H1 (cell line): ENCODE data around the gene AGBL4. TPM values are rescaled to one million over a fixed set of nuclear protein-coding genes. Genes with fewer than 3 reads are reported as not detected.

Source experiments
- CTCF ChIA-PET: fragments of 300-600 bp; sonication (Branson Sonifier 250); formaldehyde crosslinking; loops from one replicate; lab custom pipeline; 2021; ENCODE audit not compliant: partially characterized antibody; lab: Charles Lee
- POLR2A ChIA-PET: fragments of 300-600 bp; sonication (Branson Sonifier 250); formaldehyde crosslinking; loops from one replicate; lab custom pipeline; 2021; ENCODE audit warnings: inconsistent platforms; ENCODE audit not compliant: partially characterized antibody; lab: Charles Lee
- DNase-seq, 2 experiments: peaks; one replicate each; pipeline versions ENCODE4 v3.0.0 to v3.0.0-alpha.2; 2010 to 2022; ENCODE audit warnings: low spot score in 2 of 2, low read depth in 1 of 2, mixed read lengths in 1 of 2
- FAIRE-seq: peaks from 2 replicates; lab custom pipeline; 2011; peaks lifted over from hg19 to GRCh38; lab: Jason Lieb, UNC
- H2AFZ ChIP-seq: 2 replicates; pipeline ENCODE4 v1.8.1; 2012; ENCODE audit warnings: low read length, inconsistent platforms
- H2AK5ac ChIP-seq: 2 replicates; pipeline ENCODE4 v1.6.1; 2013; ENCODE audit warnings: low read depth, low read length
- H2BK120ac ChIP-seq: replicated peaks from 2 replicates; pipeline ENCODE3; 2013; ENCODE audit warnings: low read depth, low read length, inconsistent platforms
- H2BK12ac ChIP-seq: 2 replicates; pipeline ENCODE4 v1.6.1; 2013; ENCODE audit warnings: low read depth, low read length
- H2BK15ac ChIP-seq: 2 replicates; pipeline ENCODE4 v1.6.1; 2013; ENCODE audit warnings: low read length
- H2BK20ac ChIP-seq: 2 replicates; pipeline ENCODE4 v1.6.1; 2013; ENCODE audit warnings: low read length
- H2BK5ac ChIP-seq: 2 replicates; pipeline ENCODE4 v1.6.1; 2013; ENCODE audit warnings: low read depth, low read length
- H3K14ac ChIP-seq: 2 replicates; pipeline ENCODE4 v1.6.1; 2013; ENCODE audit warnings: inconsistent platforms; ENCODE audit not compliant: insufficient read length
- H3K18ac ChIP-seq: 2 replicates; pipeline ENCODE4 v1.6.1; 2013; ENCODE audit warnings: low read length; ENCODE audit errors: extremely low read depth
- H3K23ac ChIP-seq: 2 replicates; pipeline ENCODE4 v1.6.1; 2013; ENCODE audit warnings: inconsistent platforms; ENCODE audit not compliant: insufficient read length
- H3K23me2 ChIP-seq: 2 replicates; pipeline ENCODE4 v1.6.1; 2013; ENCODE audit warnings: low read depth, low read length
- H3K27ac ChIP-seq: 2 replicates; pipeline ENCODE4 v1.6.1; 2011; ENCODE audit warnings: low read depth, low read length, inconsistent platforms
- H3K27me3 ChIP-seq, 4 experiments: replicated peaks in 1 of 4; 1 replicate in 1 of 4; 2 replicates in 3 of 4; pipeline versions ENCODE4 v1.6.1 to v1.8.1; 2011 to 2013; ENCODE audit warnings: low read length in 3 of 4, mild to moderate bottlenecking in 3 of 4, inconsistent platforms in 2 of 4, mixed read lengths in 2 of 4, moderate library complexity in 1 of 4; ENCODE audit not compliant: control insufficient read depth in 3 of 4, insufficient read depth in 3 of 4; ENCODE audit errors: extremely low read depth in 1 of 4
- H3K36me3 ChIP-seq, 4 experiments: 2 replicates each; pipeline versions ENCODE4 v1.6.1 to v1.8.1; 2011 to 2013; ENCODE audit warnings: mild to moderate bottlenecking in 4 of 4, low read length in 3 of 4, moderate library complexity in 2 of 4, control low read depth in 1 of 4, inconsistent platforms in 1 of 4; ENCODE audit not compliant: insufficient read depth in 4 of 4, control insufficient read depth in 2 of 4
- H3K4ac ChIP-seq: replicated peaks from 2 replicates; pipeline ENCODE3; 2013; ENCODE audit warnings: low read length, low read depth, mixed read lengths, inconsistent platforms; ENCODE audit not compliant: insufficient read length
- H3K4me1 ChIP-seq, 4 experiments: replicated peaks in 1 of 4; 1 replicate in 1 of 4; 2 replicates in 3 of 4; pipeline versions ENCODE4 v1.6.1 to v1.8.1; 2011 to 2013; ENCODE audit warnings: low read length in 3 of 4, inconsistent platforms in 2 of 4, mixed read lengths in 1 of 4; ENCODE audit not compliant: insufficient read depth in 4 of 4, control insufficient read depth in 3 of 4
- H3K4me2 ChIP-seq, 2 experiments: 2 replicates each; pipeline versions ENCODE4 v1.6.1 to v1.8.1; 2011 to 2013; ENCODE audit warnings: low read depth in 2 of 2, low read length in 2 of 2, control low read depth in 1 of 2, inconsistent platforms in 1 of 2, mild to moderate bottlenecking in 1 of 2; ENCODE audit not compliant: insufficient read depth in 1 of 2
- H3K4me3 ChIP-seq, 4 experiments: fragments of 200-600, 300-600 bp in 1 of 4; sonication (generic), shearing (Covaris generic), sonication (Bioruptor Twin) in 1 of 4; 2 replicates each; pipeline versions ENCODE4 v1.5.1 to v1.8.1; 2011 to 2016; ENCODE audit warnings: low read length in 4 of 4, low read depth in 3 of 4, control low read depth in 2 of 4, inconsistent platforms in 2 of 4, mild to moderate bottlenecking in 2 of 4, mixed read lengths in 1 of 4, moderate library complexity in 1 of 4; ENCODE audit not compliant: insufficient read depth in 2 of 4; ENCODE audit errors: extremely low read depth in 1 of 4
- H3K56ac ChIP-seq: replicated peaks from 2 replicates; pipeline ENCODE3; 2013; ENCODE audit warnings: low read depth, mild to moderate bottlenecking, mixed read lengths, low read length, inconsistent platforms; ENCODE audit not compliant: insufficient read length
- H3K79me1 ChIP-seq: 2 replicates; pipeline ENCODE4 v1.6.1; 2013; ENCODE audit warnings: low read depth, low read length, control low read depth
- H3K79me2 ChIP-seq, 2 experiments: 2 replicates each; pipeline versions ENCODE4 v1.6.1 to v1.8.1; 2012 to 2013; ENCODE audit warnings: low read length in 2 of 2, mild to moderate bottlenecking in 2 of 2, inconsistent platforms in 1 of 2; ENCODE audit not compliant: insufficient read depth in 2 of 2, control insufficient read depth in 1 of 2
- H3K9ac ChIP-seq, 4 experiments: replicated peaks in 1 of 4; 1 replicate in 1 of 4; 2 replicates in 3 of 4; pipeline versions ENCODE4 v1.6.1 to v1.8.1; 2011 to 2013; ENCODE audit warnings: low read depth in 3 of 4, low read length in 3 of 4, control low read depth in 2 of 4, mild to moderate bottlenecking in 2 of 4, moderate library complexity in 2 of 4, inconsistent platforms in 1 of 4; ENCODE audit errors: extremely low read depth in 1 of 4
- H3K9me3 ChIP-seq, 2 experiments: 2 replicates each; pipeline versions ENCODE4 v1.6.1 to v1.8.1; 2012 to 2013; ENCODE audit warnings: mild to moderate bottlenecking in 2 of 2, moderate library complexity in 2 of 2, control low read depth in 1 of 2, inconsistent platforms in 1 of 2, low read depth in 1 of 2, low read length in 1 of 2, mixed read lengths in 1 of 2; ENCODE audit not compliant: insufficient read depth in 2 of 2
- H4K20me1 ChIP-seq, 2 experiments: replicated peaks in 1 of 2; 2 replicates each; pipeline versions ENCODE3 to v1.8.1; 2011 to 2013; ENCODE audit warnings: inconsistent platforms in 2 of 2, low read length in 2 of 2, mild to moderate bottlenecking in 1 of 2; ENCODE audit not compliant: insufficient read depth in 2 of 2, control insufficient read depth in 1 of 2
- H4K5ac ChIP-seq: 2 replicates; pipeline ENCODE4 v1.6.1; 2013; ENCODE audit warnings: low read length, low read depth, mixed read lengths, inconsistent platforms; ENCODE audit not compliant: insufficient read length
- H4K8ac ChIP-seq: 2 replicates; pipeline ENCODE4 v1.8.0; 2013; ENCODE audit warnings: mild to moderate bottlenecking, moderate library complexity, low read length, inconsistent platforms; ENCODE audit not compliant: insufficient read depth; ENCODE audit errors: extremely low read depth
- H4K91ac ChIP-seq: replicated peaks from 2 replicates; pipeline ENCODE3; 2013; ENCODE audit warnings: low read length, mixed read lengths, inconsistent platforms; ENCODE audit not compliant: insufficient read length
- ASH2L ChIP-seq: fragments of 200-600, 300-600 bp; sonication (generic); IDR thresholded peaks from one replicate; pipeline ENCODE4 v1.7.1; 2017; ENCODE audit warnings: low read length
- CBX8 ChIP-seq: fragments of 300-800, 300-1000 bp; sonication (generic); IDR thresholded peaks from 2 replicates; pipeline ENCODE4 v1.7.1; 2016; ENCODE audit warnings: low read depth, low read length, borderline replicate concordance
- CHD1 ChIP-seq: IDR thresholded peaks from 2 replicates; pipeline ENCODE4 v1.6.1; 2012; ENCODE audit warnings: low read depth, low read length, improper control_type of control experiment
- CHD2 ChIP-seq: IDR thresholded peaks from 2 replicates; pipeline ENCODE4 v1.6.1; 2012; ENCODE audit warnings: low read length, improper control_type of control experiment
- CTCF ChIP-seq, 3 experiments: IDR thresholded peaks; 1 replicate in 2 of 3; 2 replicates in 1 of 3; pipeline versions ENCODE4 v1.5.1 to v1.6.1; 2011; ENCODE audit warnings: low read length in 3 of 3, mild to moderate bottlenecking in 3 of 3, inconsistent platforms in 2 of 3, low read depth in 1 of 3, moderate library complexity in 1 of 3; ENCODE audit not compliant: insufficient read depth in 1 of 3; ENCODE audit errors: control extremely low read depth in 1 of 3
- GABPA ChIP-seq: IDR thresholded peaks from 2 replicates; pipeline ENCODE4 v1.6.1; 2011; ENCODE audit warnings: mild to moderate bottlenecking, low read length, moderate library complexity, borderline replicate concordance; ENCODE audit not compliant: insufficient read depth
- KDM4A ChIP-seq: IDR thresholded peaks from one replicate; pipeline ENCODE4 v1.7.1; 2012; ENCODE audit warnings: low read depth, mild to moderate bottlenecking, moderate library complexity, low read length, inconsistent platforms; ENCODE audit not compliant: severe bottlenecking
- MAX ChIP-seq: IDR thresholded peaks from 2 replicates; pipeline ENCODE4 v1.6.1; 2012; ENCODE audit warnings: inconsistent platforms
- SAP30 ChIP-seq: fragments of 300-600 bp; sonication (generic); IDR thresholded peaks from 2 replicates; pipeline ENCODE4 v1.7.1; 2012; ENCODE audit warnings: low read length, moderate library complexity, mild to moderate bottlenecking, inconsistent platforms; ENCODE audit not compliant: insufficient read depth, insufficient replicate concordance
- SIN3A ChIP-seq, 2 experiments: IDR thresholded peaks in 1 of 2; conservative IDR thresholded peaks in 1 of 2; 2 replicates each; pipeline ENCODE4 v1.6.1; 2011 to 2012; ENCODE audit warnings: low read length in 2 of 2, improper control_type of control experiment in 1 of 2, low read depth in 1 of 2, mild to moderate bottlenecking in 1 of 2
- TEAD4 ChIP-seq: IDR thresholded peaks from 2 replicates; pipeline ENCODE4 v1.6.1; 2012; ENCODE audit warnings: low read depth, low read length, inconsistent platforms, mixed read lengths
- WGBS, 2 experiments: shearing (Covaris generic) in 1 of 2; methylation state at CpG; one replicate each; pipeline versions ENCODE4 v1.1.6 to v1.1.7; 2013 to 2015; ENCODE audit warnings: low lambda C conversion rate in 2 of 2, mixed read lengths in 2 of 2, inconsistent platforms in 1 of 2, low coverage in 1 of 2, missing lambda C conversion rate in 1 of 2; ENCODE audit not compliant: insufficient replicate concordance in 2 of 2, insufficient coverage in 1 of 2, insufficient read length in 1 of 2; ENCODE audit errors: extremely low coverage in 1 of 2, missing lambda C conversion rate in 1 of 2; 5-methylcytosine and 5-hydroxymethylcytosine counted together
- polyA plus RNA-seq, 7 experiments: library from polyadenylated mRNA; depleted of rRNA in 3 of 7; stranded (reverse) in 5 of 7; unstranded in 2 of 7; fragments of >200 nt in 5 of 7; fragments of 200-250 nt in 2 of 7; gene quantifications; 1 replicate in 5 of 7; 2 replicates in 1 of 7; 4 replicates in 1 of 7; pipeline versions ENCODE4 v1.2.1 to v1.2.3, GENCODE V29; 2011 to 2013; ENCODE audit warnings: missing spikeins in 2 of 7, mixed read lengths in 2 of 7
- total RNA-seq: library from RNA; stranded (reverse); fragmentation: NEBNext Ultra II Directional; extraction: Animal tissue kit (Norgen Biotek cat#: 25700); gene quantifications from 2 replicates; pipeline ENCODE4 v1.2.1, GENCODE V29; 2021

AGBL4 gene
- total and polyA plus RNA-seq, 2 of the 8 experiments (the other 6 are each of a cell fraction or from before 2014, with no cell fraction given) = 0.41 to 0.45 TPM

DNA sequence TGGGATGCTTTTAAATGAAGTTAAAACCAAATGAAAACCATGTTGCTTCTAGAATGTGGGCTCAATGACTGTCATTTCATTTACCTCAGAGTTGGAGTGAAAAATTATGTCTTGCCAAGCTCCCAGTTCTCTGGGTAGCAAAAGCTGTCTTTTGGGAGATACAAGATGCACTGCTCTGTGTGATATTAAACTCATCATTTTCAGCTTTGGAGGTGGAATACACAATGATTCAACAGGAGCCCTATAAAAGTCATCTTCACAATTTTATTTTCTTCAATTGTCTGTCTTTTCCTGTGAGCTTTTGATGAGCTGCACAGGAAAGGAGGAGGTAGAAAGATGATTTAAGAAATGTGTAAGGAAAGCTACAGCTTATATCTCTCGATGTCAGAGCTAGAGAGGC is 1431.4 kb downstream of the AGBL4 start:
- Histone ChIP-seq H3K9me3 (no peaks in the 10 kb centered on the region), H2BK20ac (no peak overlapping the region), H4K91ac (no peak overlapping the region), H4K20me1 (peaks cover 0 to 2% of the 10 kb centered on the region in 2 experiments), H3K56ac (no peak overlapping the region), H3K23me2 (no peaks in the 10 kb centered on the region), H3K23ac (no peak overlapping the region), H3K27ac (no peak overlapping the region), H3K36me3 (no peaks in the 10 kb centered on the region), H3K9ac (no peak overlapping the region), H3K4me1 (peaks cover 4 to 9% (median 7%) of the 10 kb centered on the region in 4 experiments; a peak in 4 of 7 replicates), H3K27me3 (no peaks in the 10 kb centered on the region), H3K14ac (no peak overlapping the region), H3K18ac (no peak overlapping the region), H2BK15ac (no peak overlapping the region), H4K5ac (no peak overlapping the region), H2AFZ (no peak overlapping the region), H3K79me1 (no peaks in the 10 kb centered on the region), H2BK12ac (no peak overlapping the region), H3K4ac (no peak overlapping the region), H2BK5ac (no peak overlapping the region), H3K4me3 (no peak overlapping the region), H2BK120ac (no peak overlapping the region), H4K8ac (no peak overlapping the region), H2AK5ac (no peak overlapping the region), H3K4me2 (no peak overlapping the region), H3K79me2 (no peaks in the 10 kb centered on the region)
- FAIRE-seq (no peak), DNase-seq (no peak)
- POLR2A ChIA-PET = no interaction called here
- WGBS, 2 experiments = 79% methylated on average over 1 of the region's 1 CpG; no CpG with 5 or more reads in 1 of the 2 experiments
- CTCF ChIA-PET = interaction anchor here (0.6 to 2.0 kb wide), 8 partner anchors 13 to 463 kb away, joined by 3 to 6 read pairs (median 4); no protein-coding TSS in a partner anchor
- no peak for TF ChIP-seq ASH2L
- TF ChIP-seq GABPA = no peak
- TF ChIP-seq MAX = no peak
- no peak for TF ChIP-seq SIN3A (conservative IDR thresholded peaks at IDR 0.05 in 1 of 2, IDR thresholded peaks at IDR 0.05 in 1 of 2; ENCODE audit: low read depth in 1 of 2, low read length in 2 of 2)
- TF ChIP-seq CHD2 = no peak
- TF ChIP-seq CHD1 = no peak
- no peak for TF ChIP-seq SAP30
- TF ChIP-seq TEAD4 = no peak
- TF ChIP-seq CBX8 = no peak
- no peak for TF ChIP-seq CTCF (IDR thresholded peaks at IDR 0.05; ENCODE audit: control extremely low read depth in 1 of 3, insufficient read depth in 1 of 3, low read depth in 1 of 3, low read length in 3 of 3)
- no peak for TF ChIP-seq KDM4A
